NCI-H1694 (cell line): ENCODE measurements around the gene MROH7.

Experiments used
- DNase-seq: peaks from one replicate; lab custom pipeline; 2025; lab: John Stamatoyannopoulos, UW

Gene MROH7

GRCh38 chr1:54640863-54641836, at the start of gene MROH7:
MROH7 (plus strand) TSS chr1:54641786; CDS start chr1:54652927, 11,141 bp downstream.
- no peak for DNase-seq

DNA sequence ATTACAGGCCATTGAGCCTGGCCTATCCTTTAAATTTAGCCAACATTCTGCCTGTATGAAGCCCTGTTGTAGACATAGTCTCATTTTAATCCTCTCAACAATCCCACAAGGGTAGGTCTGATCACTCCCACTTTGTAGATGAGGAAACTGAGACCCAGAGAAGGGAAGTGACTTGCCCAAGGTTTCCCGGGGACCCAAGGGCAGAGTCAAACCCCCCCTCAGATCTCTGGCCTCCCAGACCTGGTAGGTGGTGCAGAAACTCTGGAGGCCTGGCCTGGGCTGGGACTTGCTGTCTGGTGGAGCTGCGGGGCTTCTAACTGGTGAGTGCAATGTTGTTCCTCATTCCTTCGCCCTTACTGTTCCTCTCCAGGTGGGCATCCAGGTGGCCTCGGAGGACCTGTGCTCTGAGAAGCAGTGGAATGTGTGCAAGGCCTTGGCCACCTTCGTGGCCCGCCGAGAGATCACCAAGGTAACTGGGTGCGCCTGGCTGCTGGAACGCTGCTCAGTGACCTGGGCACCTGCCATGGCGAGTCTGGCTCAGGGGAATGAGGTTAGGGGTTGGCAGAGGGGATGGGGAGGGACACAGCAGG, 47.9 kb upstream of the MROH7 start:
- no peak for DNase-seq

GRCh38 chr1:54594463-54594862, 47.1 kb upstream of the MROH7 start:
- no peak for DNase-seq

- no peak for DNase-seq
Measured at GRCh38 chr1:54595956-54596498, 45.6 kb upstream of the MROH7 start.

GRCh38 chr1:54596756-54597155, 44.8 kb upstream of the MROH7 start:
- DNase-seq, result no peak

- DNase-seq, result no peak
Measured at GRCh38 chr1:54597455-54598030, 44.0 kb upstream of the MROH7 start.

DNA sequence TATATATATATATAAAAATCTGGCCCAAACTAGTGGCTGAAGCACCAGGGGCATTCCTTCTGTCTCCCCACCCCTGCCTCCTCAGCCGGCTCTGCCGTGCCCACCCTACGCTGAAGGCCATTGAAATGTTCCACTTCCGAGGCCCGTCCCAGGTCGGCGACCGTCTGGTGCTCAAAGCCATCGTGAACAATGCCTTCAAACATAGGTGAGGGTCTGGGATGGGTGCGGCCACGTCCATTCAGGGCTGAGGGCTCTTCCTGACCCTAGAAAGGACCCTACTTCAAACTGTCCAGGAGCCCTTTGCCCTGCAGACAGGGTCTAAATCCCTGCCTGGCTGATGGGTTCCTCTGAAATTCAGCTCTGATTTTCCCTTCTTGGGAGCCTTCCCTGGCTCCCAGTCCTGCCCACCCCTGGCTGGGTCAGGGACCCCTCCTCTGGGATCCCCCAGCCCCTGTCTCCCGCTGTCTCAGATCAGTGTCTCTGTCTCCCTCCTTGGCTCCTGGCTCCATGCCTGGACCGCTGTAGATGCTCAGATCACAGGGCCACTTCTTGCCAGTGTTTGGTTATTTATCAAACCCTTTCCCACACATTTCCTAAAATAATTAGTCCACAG, 42.3 kb upstream of the MROH7 start:
- DNase-seq, result no peak

DNA sequence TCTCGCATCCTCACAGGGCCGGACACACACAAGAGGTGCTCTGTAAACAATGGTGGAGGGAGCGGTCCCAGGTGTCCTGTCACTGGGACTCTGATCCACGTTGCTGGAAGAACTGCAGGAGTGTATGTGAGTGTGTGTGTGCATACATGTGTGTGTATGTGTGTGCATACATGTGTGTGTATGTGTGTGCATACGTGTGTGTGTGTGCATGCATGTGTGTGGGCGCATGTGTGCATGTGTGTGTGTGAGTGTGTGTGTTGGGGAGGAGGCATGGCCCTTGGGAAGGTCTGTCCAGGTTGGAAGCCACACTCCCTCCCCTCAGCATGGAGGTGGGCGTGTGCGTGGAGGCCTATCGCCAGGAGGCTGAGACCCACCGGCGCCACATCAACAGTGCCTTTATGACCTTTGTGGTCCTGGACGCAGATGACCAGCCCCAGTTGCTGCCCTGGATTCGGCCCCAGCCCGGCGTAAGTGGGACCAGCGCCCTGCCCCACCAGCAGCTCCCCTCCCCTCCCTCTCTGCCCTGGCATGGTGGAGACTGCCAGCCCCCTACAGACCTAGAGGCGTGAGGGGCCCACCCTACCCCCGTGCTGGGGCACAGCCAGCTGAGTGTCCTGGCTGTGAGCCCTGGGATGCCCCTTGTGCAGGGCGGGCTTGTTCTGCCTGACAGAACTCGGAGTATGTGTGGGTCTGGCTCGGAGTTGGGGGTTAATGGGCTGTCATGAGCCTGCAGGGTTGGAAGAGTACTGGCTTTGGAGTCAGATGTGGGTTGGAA, 40.5 kb upstream of the MROH7 start:
- no peak for DNase-seq

GRCh38 chr1:54601730-54602129, 39.9 kb upstream of the MROH7 start:
- no peak for DNase-seq

GRCh38 chr1:54602554-54602953, 39.0 kb upstream of the MROH7 start:
- DNase-seq, result no peak

- DNase-seq, result no peak
Measured at GRCh38 chr1:54603241-54603640, 38.3 kb upstream of the MROH7 start.

GRCh38 chr1:54604051-54604450, 37.5 kb upstream of the MROH7 start:
- DNase-seq, result no peak

- DNase-seq, result no peak
Measured at GRCh38 chr1:54604572-54605370, 36.8 kb upstream of the MROH7 start.

DNA sequence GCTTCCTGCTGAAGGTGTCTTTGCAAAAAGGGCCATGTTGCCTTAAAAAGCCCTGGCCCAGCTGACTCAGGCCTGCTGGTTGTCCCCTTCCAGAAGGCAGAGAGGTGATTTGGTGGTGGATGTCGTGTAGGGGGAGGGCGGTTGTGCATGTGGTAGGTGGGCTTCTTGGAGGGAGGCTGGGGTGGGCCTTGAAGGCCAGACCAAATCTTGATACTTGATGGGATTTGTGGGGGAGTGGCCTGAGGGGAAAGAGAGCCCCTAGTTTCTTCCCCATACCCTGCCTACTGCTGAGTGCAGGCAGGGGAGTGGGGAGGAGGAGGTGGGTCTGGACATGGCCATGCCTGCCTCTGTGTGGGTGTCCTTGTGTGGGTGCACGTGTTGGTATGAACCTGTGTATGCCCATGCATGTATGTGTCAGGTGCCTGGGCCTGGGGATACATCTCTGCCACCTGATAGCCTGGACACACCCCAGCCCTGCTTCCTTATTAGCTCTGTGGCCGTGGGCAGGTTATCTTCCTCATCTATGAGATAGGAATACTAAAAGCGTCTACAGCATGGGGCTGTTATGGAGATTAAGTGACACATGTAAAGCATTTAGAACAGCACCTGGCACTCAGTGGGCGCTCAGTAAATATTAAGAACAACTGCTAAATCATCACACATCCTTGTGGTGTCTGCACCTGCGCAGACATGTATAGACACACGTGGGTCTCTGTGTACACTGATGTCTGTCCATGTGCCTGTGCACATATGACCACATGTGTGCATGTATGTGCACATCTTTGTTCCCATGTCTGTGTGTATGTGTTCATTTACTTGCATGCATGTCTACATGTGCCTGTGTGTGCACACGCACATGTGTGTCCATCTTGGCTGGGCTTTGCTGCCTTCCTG, 35.2 kb upstream of the MROH7 start:
- no peak for DNase-seq

DNA sequence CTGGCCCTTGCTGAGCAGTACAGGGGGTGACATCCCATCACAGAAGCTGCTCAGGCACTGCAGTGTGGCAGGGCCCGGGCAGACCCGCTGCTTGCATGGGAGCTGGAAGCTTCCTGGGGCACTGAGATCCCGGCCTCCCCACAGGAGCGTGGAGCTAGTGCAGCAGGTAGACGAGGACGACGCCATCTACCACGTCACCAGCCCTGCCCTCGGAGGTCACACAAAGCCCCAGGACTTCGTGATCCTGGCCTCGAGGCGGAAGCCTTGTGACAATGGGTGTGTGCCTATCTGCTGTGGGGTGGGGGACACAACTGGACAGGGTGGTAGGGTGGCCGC, 34.6 kb upstream of the MROH7 start:
- no peak for DNase-seq

GRCh38 chr1:54607821-54608565, 33.6 kb upstream of the MROH7 start:
- DNase-seq, result no peak

DNA sequence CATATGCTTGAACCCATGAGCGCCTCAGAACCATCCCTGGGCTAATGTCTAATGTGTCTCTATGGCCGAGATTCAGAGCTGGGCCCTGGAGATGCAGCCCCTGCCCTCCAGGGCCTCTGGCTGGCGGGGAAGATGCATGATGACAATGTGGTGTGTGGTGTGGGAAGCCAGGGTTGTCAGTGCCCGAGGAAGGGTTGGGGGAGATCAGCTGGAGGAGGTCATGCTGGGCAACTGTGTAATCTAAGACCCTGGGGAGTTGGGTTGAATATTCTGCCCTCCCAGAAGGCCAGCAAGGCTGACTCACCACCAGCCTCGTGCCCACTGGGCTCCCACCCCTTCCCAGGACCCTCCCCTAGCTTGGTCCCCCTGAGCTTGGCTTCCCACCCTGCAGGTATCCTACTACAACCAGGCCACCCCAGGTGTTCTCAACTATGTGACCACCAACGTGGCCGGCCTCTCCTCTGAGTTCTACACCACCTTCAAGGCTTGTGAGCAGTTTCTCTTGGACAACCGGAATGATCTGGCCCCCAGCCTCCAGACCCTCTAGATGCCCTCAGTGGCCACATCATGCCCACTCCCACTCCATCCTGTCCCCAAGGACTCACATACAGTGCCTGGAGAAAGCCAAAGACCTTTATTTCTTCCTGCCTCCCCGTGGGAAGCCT, 32.9 kb upstream of the MROH7 start:
- DNase-seq, result no peak

- no peak for DNase-seq
Measured at GRCh38 chr1:54609301-54609921, 32.2 kb upstream of the MROH7 start.
